Neural progenitor cell (in vitro differentiated cells): ENCODE measurements around the gene PTTG2.

Experiments
- CTCF ChIP-seq: fragments of 200-600 bp; sonication (generic); IDR thresholded peaks from 2 replicates; pipeline ENCODE4 v1.5.1; 2017; ENCODE audit warnings: antibody characterized with exemption, mild to moderate bottlenecking
- EZH2 ChIP-seq: fragments of 200-600 bp; sonication (generic); IDR thresholded peaks from 2 replicates; pipeline ENCODE4 v1.6.1; 2017; ENCODE audit warnings: antibody characterized with exemption, mild to moderate bottlenecking, moderate library complexity

- TF ChIP-seq CTCF = no peak
- no peak for TF ChIP-seq EZH2
Measured at GRCh38 chr4:37981425-37981824, 21.2 kb downstream of the PTTG2 start.
